IgD-negative memory B cell (primary cell): ENCODE data around the gene DHFR2. TPM values are rescaled to one million over a fixed set of nuclear protein-coding genes. Genes with fewer than 3 reads are reported as not detected.

Source experiments
- polyA plus RNA-seq: library from polyadenylated mRNA; unstranded; fragments of 300-500 nt; fragmentation: Illumina TruSeq; gene quantifications from one replicate; pipeline ENCODE4 v1.2.3, GENCODE V29; 2021

DHFR2 gene
- polyA plus RNA-seq, 1 donor from 2014 or later = 2.5 TPM

Other genes with a start within 250 kb of the DHFR2 start
- 0.26 TPM for gene PROS1, start 89.0 kb downstream of the DHFR2 start, polyA plus RNA-seq
- 7.2 TPM for gene ARL13B, start 82.8 kb downstream of the DHFR2 start, polyA plus RNA-seq
- gene STX19, start 34.3 kb downstream of the DHFR2 start, polyA plus RNA-seq = 0.26 TPM
- gene NSUN3, start 145 bp upstream of the DHFR2 start, polyA plus RNA-seq = 8.7 TPM